Natural killer cell treated with Interleukin-12 subunit alpha and Interleukin-12 subunit beta and Interleukin-15 and Interleukin-18, amount 100 ng/mL, for 72 hours (primary cell): ENCODE measurements around the gene MLIP. TPM values are rescaled to one million over a fixed set of nuclear protein-coding genes. Genes with fewer than 3 reads are reported as not detected.
"Not testable (repeated sequence)": the region's sequence is repeated elsewhere in the genome, so short reads cannot be mapped to it uniquely, and the experiment has no call there.

Experiments used
- ATAC-seq, 2 donors: fragments of 150-1000 bp; cut with Tn5 transposase in 1 of 2; sonication (Bioruptor Pico), chemical (Tn5 transposase) in 1 of 2; 2 replicates each; pipeline ENCODE4 v1.10.0; 2021
- DNase-seq: peaks from one replicate; pipeline ENCODE4 v3.0.0; 2022; ENCODE audit warnings: low spot score
- H3K27ac Mint-ChIP-seq, 2 donors: 1 replicate in 1 of 2; 2 replicates in 1 of 2; pipeline ENCODE4 v1.8.0; 2022; ENCODE audit warnings: mixed read lengths in 2 of 2, mild to moderate bottlenecking in 1 of 2, moderate library complexity in 1 of 2
- H3K27me3 Mint-ChIP-seq, 2 donors: 1 replicate in 1 of 2; 2 replicates in 1 of 2; pipeline ENCODE4 v1.8.0; 2022; ENCODE audit warnings: mixed read lengths in 2 of 2
- H3K36me3 Mint-ChIP-seq: one replicate; pipeline ENCODE4 v1.8.0; 2022; ENCODE audit warnings: mixed read lengths
- H3K4me1 Mint-ChIP-seq, 2 donors: 1 replicate in 1 of 2; 2 replicates in 1 of 2; pipeline ENCODE4 v1.8.0; 2022; ENCODE audit warnings: low read depth in 2 of 2, mixed read lengths in 2 of 2, mild to moderate bottlenecking in 1 of 2
- H3K4me3 Mint-ChIP-seq: one replicate; pipeline ENCODE4 v1.8.0; 2022; ENCODE audit warnings: mixed read lengths
- H3K9me3 Mint-ChIP-seq: 2 replicates; pipeline ENCODE4 v1.8.0; 2022; ENCODE audit warnings: mixed read lengths
- total RNA-seq, 2 donors: library from RNA; stranded (reverse); gene quantifications; one replicate each; pipeline ENCODE4 v1.2.3, GENCODE V29; 2022

The MLIP gene
- total RNA-seq, 2 donors from 2014 or later: not detected

GRCh38 chr6:54196905-54197304 is 85.7 kb downstream of the MLIP start:
- no peak for DNase-seq

GRCh38 chr6:54198134-54198533 is 86.9 kb downstream of the MLIP start:
- Mint-ChIP-seq H3K36me3 (no peaks in the 10 kb centered on the region), H3K9me3 (peaks cover 21% of the 10 kb centered on the region), H3K4me3 (no peak overlapping the region), H3K27ac (no peak overlapping the region), H3K27me3 (no peaks in the 10 kb centered on the region), H3K4me1 (no peaks in the 10 kb centered on the region)
- DNase-seq: no peak
- no peak for ATAC-seq

More at GRCh38 chr6:54196905-54197304, 85.7 kb downstream of the MLIP start:
- H3K27ac Mint-ChIP-seq: no peak overlapping the region
- ATAC-seq: no peak
- H3K4me3 Mint-ChIP-seq: no peak overlapping the region
- H3K4me1 Mint-ChIP-seq: no peaks in the 10 kb centered on the region
- no peaks in the 10 kb centered on the region for H3K36me3 Mint-ChIP-seq
- H3K9me3 Mint-ChIP-seq: peaks cover 21% of the 10 kb centered on the region
- H3K27me3 Mint-ChIP-seq: no peaks in the 10 kb centered on the region

GRCh38 chr6:54203474-54204035 is 92.3 kb downstream of the MLIP start:
- H3K27ac Mint-ChIP-seq, H3K4me3 Mint-ChIP-seq, ATAC-seq, H3K4me1 Mint-ChIP-seq, H3K27me3 Mint-ChIP-seq, H3K36me3 Mint-ChIP-seq, DNase-seq: not testable (repeated sequence)
- peaks cover 14% of the 10 kb centered on the region for H3K9me3 Mint-ChIP-seq

- DNase-seq (no peak), ATAC-seq (no peak)
- no peaks in the 10 kb centered on the region for H3K36me3 Mint-ChIP-seq
- H3K9me3 Mint-ChIP-seq: peaks cover 5% of the 10 kb centered on the region
- H3K4me1 Mint-ChIP-seq: no peaks in the 10 kb centered on the region
- no peak overlapping the region for H3K4me3 Mint-ChIP-seq
- no peaks in the 10 kb centered on the region for H3K27me3 Mint-ChIP-seq
- H3K27ac Mint-ChIP-seq: no peak overlapping the region
These were observed 93.8 kb downstream of the MLIP start for GRCh38 chr6:54204921-54205591.

GRCh38 chr6:54206510-54206909 is 95.3 kb downstream of the MLIP start:
- DNase-seq: no peak
- ATAC-seq: no peak
- H3K27me3 Mint-ChIP-seq: no peaks in the 10 kb centered on the region
- no peak overlapping the region for H3K27ac Mint-ChIP-seq
- no peaks in the 10 kb centered on the region for H3K36me3 Mint-ChIP-seq
- H3K9me3 Mint-ChIP-seq: peaks cover 2% of the 10 kb centered on the region
- H3K4me3 Mint-ChIP-seq: no peak overlapping the region
- no peaks in the 10 kb centered on the region for H3K4me1 Mint-ChIP-seq

GRCh38 chr6:54209983-54210382 is 98.7 kb downstream of the MLIP start:
- H3K27ac Mint-ChIP-seq, H3K4me3 Mint-ChIP-seq, H3K36me3 Mint-ChIP-seq, ATAC-seq, H3K9me3 Mint-ChIP-seq, H3K4me1 Mint-ChIP-seq, H3K27me3 Mint-ChIP-seq, DNase-seq: not testable (repeated sequence)

GRCh38 chr6:54214286-54214685 is 103.0 kb downstream of the MLIP start:
- H3K27ac Mint-ChIP-seq: no peak overlapping the region
- H3K4me1 Mint-ChIP-seq: no peaks in the 10 kb centered on the region
- DNase-seq: no peak
- H3K4me3 Mint-ChIP-seq: no peak overlapping the region
- no peak for ATAC-seq
- H3K27me3 Mint-ChIP-seq: no peaks in the 10 kb centered on the region
- peaks cover 5% of the 10 kb centered on the region for H3K9me3 Mint-ChIP-seq
- no peaks in the 10 kb centered on the region for H3K36me3 Mint-ChIP-seq

- Mint-ChIP-seq H3K4me3 (no peak overlapping the region), H3K27me3 (no peaks in the 10 kb centered on the region), H3K27ac (no peak overlapping the region), H3K9me3 (peaks cover 5% of the 10 kb centered on the region), H3K36me3 (no peaks in the 10 kb centered on the region), H3K4me1 (no peaks in the 10 kb centered on the region)
- no peak for DNase-seq
- ATAC-seq: no peak
These were observed 105.1 kb downstream of the MLIP start for GRCh38 chr6:54216336-54216735.

GRCh38 chr6:54217018-54217417 is 105.8 kb downstream of the MLIP start:
- Mint-ChIP-seq H3K4me3 (no peak overlapping the region), H3K36me3 (no peaks in the 10 kb centered on the region), H3K4me1 (no peaks in the 10 kb centered on the region), H3K27ac (no peak overlapping the region), H3K9me3 (peaks cover 5% of the 10 kb centered on the region), H3K27me3 (no peaks in the 10 kb centered on the region)
- no peak for DNase-seq
- no peak for ATAC-seq

GRCh38 chr6:54222217-54222616 is 111.0 kb downstream of the MLIP start:
- no peaks in the 10 kb centered on the region for H3K4me1 Mint-ChIP-seq

GRCh38 chr6:54232703-54233102 is 121.5 kb downstream of the MLIP start:
- H3K36me3 Mint-ChIP-seq: no peaks in the 10 kb centered on the region
- no peaks in the 10 kb centered on the region for H3K27me3 Mint-ChIP-seq
- DNase-seq: no peak
- no peak for ATAC-seq
- H3K4me1 Mint-ChIP-seq: no peaks in the 10 kb centered on the region
- peaks cover 5% of the 10 kb centered on the region for H3K9me3 Mint-ChIP-seq
- no peak overlapping the region for H3K4me3 Mint-ChIP-seq
- H3K27ac Mint-ChIP-seq: no peak overlapping the region

More at GRCh38 chr6:54222217-54222616, 111.0 kb downstream of the MLIP start:
- no peaks in the 10 kb centered on the region for H3K36me3 Mint-ChIP-seq
- H3K4me3 Mint-ChIP-seq: no peak overlapping the region
- H3K9me3 Mint-ChIP-seq: peaks cover 7% of the 10 kb centered on the region
- no peak for ATAC-seq
- no peak for DNase-seq
- no peak overlapping the region for H3K27ac Mint-ChIP-seq
- no peaks in the 10 kb centered on the region for H3K27me3 Mint-ChIP-seq

GRCh38 chr6:54234539-54234938 is 123.3 kb downstream of the MLIP start:
- Mint-ChIP-seq H3K27me3 (no peaks in the 10 kb centered on the region), H3K4me3 (no peak overlapping the region), H3K36me3 (no peaks in the 10 kb centered on the region), H3K4me1 (no peaks in the 10 kb centered on the region), H3K27ac (no peak overlapping the region), H3K9me3 (peaks cover 8% of the 10 kb centered on the region)
- no peak for ATAC-seq
- no peak for DNase-seq

GRCh38 chr6:54236984-54237383 is 125.7 kb downstream of the MLIP start:
- Mint-ChIP-seq H3K27me3 (no peaks in the 10 kb centered on the region), H3K4me3 (no peak overlapping the region), H3K27ac (no peak overlapping the region), H3K4me1 (no peaks in the 10 kb centered on the region), H3K36me3 (no peaks in the 10 kb centered on the region), H3K9me3 (peaks cover 6% of the 10 kb centered on the region)
- ATAC-seq (no peak), DNase-seq (no peak)

GRCh38 chr6:54238396-54238795 is 127.2 kb downstream of the MLIP start:
- Mint-ChIP-seq H3K27ac (no peak overlapping the region), H3K4me3 (no peak overlapping the region), H3K27me3 (no peaks in the 10 kb centered on the region), H3K4me1 (no peaks in the 10 kb centered on the region), H3K9me3 (peaks cover 3% of the 10 kb centered on the region), H3K36me3 (no peaks in the 10 kb centered on the region)
- DNase-seq (no peak), ATAC-seq (no peak)

GRCh38 chr6:54243699-54244098 is 132.5 kb downstream of the MLIP start:
- no peak for DNase-seq
- H3K36me3 Mint-ChIP-seq: no peaks in the 10 kb centered on the region
- H3K4me3 Mint-ChIP-seq: no peak overlapping the region
- no peaks in the 10 kb centered on the region for H3K4me1 Mint-ChIP-seq
- peaks cover 4% of the 10 kb centered on the region for H3K9me3 Mint-ChIP-seq
- no peaks in the 10 kb centered on the region for H3K27me3 Mint-ChIP-seq
- no peak for ATAC-seq
- H3K27ac Mint-ChIP-seq: no peak overlapping the region
